22Rv1 (cell line): ENCODE results near the gene TDRD1.

Source experiments
- CTCF ChIP-seq: fragments of 450-650 bp; IDR thresholded peaks from 2 replicates; pipeline ENCODE4 v1.5.1; 2017; ENCODE audit warnings: mild to moderate bottlenecking
- ZFX ChIP-seq: fragments of 450-650 bp; IDR thresholded peaks from 2 replicates; pipeline ENCODE4 v1.6.1; 2017; ENCODE audit warnings: antibody characterized with exemption, borderline replicate concordance

DNA sequence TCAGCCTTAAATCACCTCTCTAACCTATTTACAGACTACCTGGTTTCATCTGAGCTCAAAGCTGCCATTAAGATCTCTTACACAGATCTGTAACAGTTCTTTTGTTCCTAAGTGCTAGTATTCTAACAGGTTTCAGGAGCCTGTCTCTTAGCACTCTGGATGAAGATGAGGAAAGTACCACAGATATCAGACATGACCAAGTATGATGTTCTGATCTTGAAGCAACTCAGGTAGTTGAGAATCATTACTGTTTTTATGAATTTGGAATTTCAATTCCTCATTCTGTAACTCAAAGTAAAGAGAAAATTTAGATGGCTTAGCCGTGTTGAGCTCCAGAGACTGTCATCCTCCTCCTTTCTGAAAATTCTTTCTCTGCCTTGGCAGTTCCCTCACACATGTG is 36.0 kb upstream of the TDRD1 start:
- TF ChIP-seq ZFX (no peak), CTCF (no peak)
